ENCODE data around the gene CPPED1. TPM values are rescaled to one million over a fixed set of nuclear protein-coding genes. Genes with fewer than 3 reads are reported as not detected.
A peak's percentile ranks its signal among the peaks of the same experiment; 100 is the strongest.

Gene CPPED1
- polyA plus RNA-seq (2013) = 43.2 TPM

- Histone ChIP-seq H3K4me3 (ENCODE audit: control insufficient read depth in 1 of 7, extremely low read depth in 1 of 7, insufficient read depth in 4 of 7, low read depth in 2 of 7, low read length in 6 of 7) (peak within 1 kb of the TSS; percentile 67 to 98 (median 92)), H3K36me3 (ENCODE audit: control insufficient read depth in 4 of 4, insufficient read depth in 4 of 4, low read length in 3 of 4) (peaks cover 0 to 4% (median 0%) of the 10 kb centered on the region in 4 experiments), H3K27ac (ENCODE audit: insufficient read depth in 1 of 2, low read depth in 1 of 2, low read length in 2 of 2, poor library complexity in 1 of 2, severe bottlenecking in 2 of 2) (peak within 1 kb of the TSS; percentile 81 to 86), H3K27me3 (replicated peaks in 2 of 5; ENCODE audit: control insufficient read depth in 4 of 5, insufficient read depth in 5 of 5, low read length in 4 of 5) (no peaks in the 10 kb centered on the region), H3K4me1 (ENCODE audit: control extremely low read depth in 1 of 4, control insufficient read depth in 4 of 4, insufficient read depth in 4 of 4, low read length in 3 of 4) (peaks cover 13 to 33% (median 26%) of the 10 kb centered on the region in 4 experiments), H3K9me3 (ENCODE audit: control extremely low read depth in 1 of 5, control insufficient read depth in 4 of 5, insufficient read depth in 2 of 5, low read depth in 1 of 5, low read length in 4 of 5) (no peaks in the 10 kb centered on the region)
- CTCF ChIA-PET = no interaction called here
- WGBS (ENCODE audit: insufficient coverage) = 4% methylated on average over 53 of the region's 56 CpGs
- POLR2A ChIA-PET = no interaction called here
- peak; percentile 92 to 96 (median 93) for DNase-seq
Measured at GRCh38 chr16:12803203-12804093, at the start of gene CPPED1. Gene CPPED1, minus strand, starts transcription at chr16:12803887. Its CDS starts 111 bp downstream, at chr16:12803776.

- DNase-seq = no peak
- Histone ChIP-seq H3K36me3 (ENCODE audit: control insufficient read depth in 4 of 4, insufficient read depth in 4 of 4, low read length in 3 of 4) (no peaks in the 10 kb centered on the region), H3K4me1 (ENCODE audit: control extremely low read depth in 1 of 4, control insufficient read depth in 4 of 4, insufficient read depth in 4 of 4, low read length in 3 of 4) (no peaks in the 10 kb centered on the region), H3K4me3 (ENCODE audit: control insufficient read depth in 1 of 7, extremely low read depth in 1 of 7, insufficient read depth in 4 of 7, low read depth in 2 of 7, low read length in 6 of 7) (no peak overlapping the region), H3K27me3 (replicated peaks in 2 of 5; ENCODE audit: control insufficient read depth in 4 of 5, insufficient read depth in 5 of 5, low read length in 4 of 5) (no peaks in the 10 kb centered on the region), H3K9me3 (ENCODE audit: control extremely low read depth in 1 of 5, control insufficient read depth in 4 of 5, insufficient read depth in 2 of 5, low read depth in 1 of 5, low read length in 4 of 5) (no peaks in the 10 kb centered on the region), H3K27ac (ENCODE audit: insufficient read depth in 1 of 2, low read depth in 1 of 2, low read length in 2 of 2, poor library complexity in 1 of 2, severe bottlenecking in 2 of 2) (no peak overlapping the region)
- POLR2A ChIA-PET = no interaction called here
- CTCF ChIA-PET = no interaction called here
- no CpG with 5 or more reads among the region's 2 CpGs for WGBS (ENCODE audit: insufficient coverage)
Measured at GRCh38 chr16:12850186-12850585, 46.5 kb upstream of the CPPED1 start.

- no peak overlapping the region for H3K27ac ChIP-seq (ENCODE audit: insufficient read depth in 1 of 2, low read depth in 1 of 2, low read length in 2 of 2, poor library complexity in 1 of 2, severe bottlenecking in 2 of 2)
- no peak for DNase-seq
- CTCF ChIA-PET = interaction anchor here (0.7 kb wide), 1 partner anchor 15 kb away, joined by 4 read pairs; no protein-coding TSS in a partner anchor
- no peaks in the 10 kb centered on the region for H3K27me3 ChIP-seq (replicated peaks in 2 of 5; ENCODE audit: control insufficient read depth in 4 of 5, insufficient read depth in 5 of 5, low read length in 4 of 5)
- POLR2A ChIA-PET = no interaction called here
- 100% methylated on average over 1 of the region's 1 CpG for WGBS (ENCODE audit: insufficient coverage)
- no peaks in the 10 kb centered on the region for H3K36me3 ChIP-seq (ENCODE audit: control insufficient read depth in 4 of 4, insufficient read depth in 4 of 4, low read length in 3 of 4)
- H3K9me3 ChIP-seq (ENCODE audit: control extremely low read depth in 1 of 5, control insufficient read depth in 4 of 5, insufficient read depth in 2 of 5, low read depth in 1 of 5, low read length in 4 of 5) = no peaks in the 10 kb centered on the region
- no peaks in the 10 kb centered on the region for H3K4me1 ChIP-seq (ENCODE audit: control extremely low read depth in 1 of 4, control insufficient read depth in 4 of 4, insufficient read depth in 4 of 4, low read length in 3 of 4)
- H3K4me3 ChIP-seq (ENCODE audit: control insufficient read depth in 1 of 7, extremely low read depth in 1 of 7, insufficient read depth in 4 of 7, low read depth in 2 of 7, low read length in 6 of 7) = no peak overlapping the region
Measured at GRCh38 chr16:12846592-12846991, 42.9 kb upstream of the CPPED1 start.

GRCh38 chr16:12845282-12845681 is 41.6 kb upstream of the CPPED1 start:
- Histone ChIP-seq H3K36me3 (ENCODE audit: control insufficient read depth in 4 of 4, insufficient read depth in 4 of 4, low read length in 3 of 4) (no peaks in the 10 kb centered on the region), H3K4me1 (ENCODE audit: control extremely low read depth in 1 of 4, control insufficient read depth in 4 of 4, insufficient read depth in 4 of 4, low read length in 3 of 4) (no peaks in the 10 kb centered on the region), H3K27ac (ENCODE audit: insufficient read depth in 1 of 2, low read depth in 1 of 2, low read length in 2 of 2, poor library complexity in 1 of 2, severe bottlenecking in 2 of 2) (no peak overlapping the region), H3K9me3 (ENCODE audit: control extremely low read depth in 1 of 5, control insufficient read depth in 4 of 5, insufficient read depth in 2 of 5, low read depth in 1 of 5, low read length in 4 of 5) (peaks cover 0 to under 1% (median 0%) of the 10 kb centered on the region in 5 experiments), H3K27me3 (replicated peaks in 2 of 5; ENCODE audit: control insufficient read depth in 4 of 5, insufficient read depth in 5 of 5, low read length in 4 of 5) (no peaks in the 10 kb centered on the region), H3K4me3 (ENCODE audit: control insufficient read depth in 1 of 7, extremely low read depth in 1 of 7, insufficient read depth in 4 of 7, low read depth in 2 of 7, low read length in 6 of 7) (no peak overlapping the region)
- CTCF ChIA-PET = interaction anchor here (1.0 kb wide), 1 partner anchor 272 kb away, joined by 3 read pairs; no protein-coding TSS in a partner anchor
- no peak for DNase-seq
- 96% methylated on average over 3 of the region's 3 CpGs for WGBS (ENCODE audit: insufficient coverage)
- POLR2A ChIA-PET = no interaction called here

GRCh38 chr16:12837756-12838155 is 34.1 kb upstream of the CPPED1 start:
- Histone ChIP-seq H3K36me3 (ENCODE audit: control insufficient read depth in 4 of 4, insufficient read depth in 4 of 4, low read length in 3 of 4) (no peaks in the 10 kb centered on the region), H3K27me3 (replicated peaks in 2 of 5; ENCODE audit: control insufficient read depth in 4 of 5, insufficient read depth in 5 of 5, low read length in 4 of 5) (no peaks in the 10 kb centered on the region), H3K4me3 (ENCODE audit: control insufficient read depth in 1 of 7, extremely low read depth in 1 of 7, insufficient read depth in 4 of 7, low read depth in 2 of 7, low read length in 6 of 7) (no peak overlapping the region), H3K9me3 (ENCODE audit: control extremely low read depth in 1 of 5, control insufficient read depth in 4 of 5, insufficient read depth in 2 of 5, low read depth in 1 of 5, low read length in 4 of 5) (peaks cover 0 to 22% (median 8%) of the 10 kb centered on the region in 5 experiments), H3K27ac (ENCODE audit: insufficient read depth in 1 of 2, low read depth in 1 of 2, low read length in 2 of 2, poor library complexity in 1 of 2, severe bottlenecking in 2 of 2) (no peak overlapping the region), H3K4me1 (ENCODE audit: control extremely low read depth in 1 of 4, control insufficient read depth in 4 of 4, insufficient read depth in 4 of 4, low read length in 3 of 4) (no peaks in the 10 kb centered on the region)
- POLR2A ChIA-PET = no interaction called here
- CTCF ChIA-PET = no interaction called here
- no peak for DNase-seq

- peaks cover 0 to 22% (median 8%) of the 10 kb centered on the region in 5 experiments for H3K9me3 ChIP-seq (ENCODE audit: control extremely low read depth in 1 of 5, control insufficient read depth in 4 of 5, insufficient read depth in 2 of 5, low read depth in 1 of 5, low read length in 4 of 5)
- 44% methylated on average over 1 of the region's 1 CpG for WGBS (ENCODE audit: insufficient coverage)
- H3K4me3 ChIP-seq (ENCODE audit: control insufficient read depth in 1 of 7, extremely low read depth in 1 of 7, insufficient read depth in 4 of 7, low read depth in 2 of 7, low read length in 6 of 7) = no peak overlapping the region
- no peaks in the 10 kb centered on the region for H3K36me3 ChIP-seq (ENCODE audit: control insufficient read depth in 4 of 4, insufficient read depth in 4 of 4, low read length in 3 of 4)
- H3K4me1 ChIP-seq (ENCODE audit: control extremely low read depth in 1 of 4, control insufficient read depth in 4 of 4, insufficient read depth in 4 of 4, low read length in 3 of 4) = no peaks in the 10 kb centered on the region
- ChIA-PET POLR2A (no interaction called here), CTCF (no interaction called here)
- no peak overlapping the region for H3K27ac ChIP-seq (ENCODE audit: insufficient read depth in 1 of 2, low read depth in 1 of 2, low read length in 2 of 2, poor library complexity in 1 of 2, severe bottlenecking in 2 of 2)
- DNase-seq = peak in 1 of 3 donors; percentile 10
- no peaks in the 10 kb centered on the region for H3K27me3 ChIP-seq (replicated peaks in 2 of 5; ENCODE audit: control insufficient read depth in 4 of 5, insufficient read depth in 5 of 5, low read length in 4 of 5)
Measured at GRCh38 chr16:12837291-12837690, 33.6 kb upstream of the CPPED1 start.

GRCh38 chr16:12833926-12834325 is 30.2 kb upstream of the CPPED1 start:
- H3K4me3 ChIP-seq (ENCODE audit: control insufficient read depth in 1 of 7, extremely low read depth in 1 of 7, insufficient read depth in 4 of 7, low read depth in 2 of 7, low read length in 6 of 7) = no peak overlapping the region
- no peaks in the 10 kb centered on the region for H3K27me3 ChIP-seq (replicated peaks in 2 of 5; ENCODE audit: control insufficient read depth in 4 of 5, insufficient read depth in 5 of 5, low read length in 4 of 5)
- H3K36me3 ChIP-seq (ENCODE audit: control insufficient read depth in 4 of 4, insufficient read depth in 4 of 4, low read length in 3 of 4) = no peaks in the 10 kb centered on the region
- DNase-seq = no peak
- no peaks in the 10 kb centered on the region for H3K4me1 ChIP-seq (ENCODE audit: control extremely low read depth in 1 of 4, control insufficient read depth in 4 of 4, insufficient read depth in 4 of 4, low read length in 3 of 4)
- 74% methylated on average over 8 of the region's 10 CpGs for WGBS (ENCODE audit: insufficient coverage)
- POLR2A ChIA-PET = no interaction called here
- no peak overlapping the region for H3K27ac ChIP-seq (ENCODE audit: insufficient read depth in 1 of 2, low read depth in 1 of 2, low read length in 2 of 2, poor library complexity in 1 of 2, severe bottlenecking in 2 of 2)
- peaks cover 0 to 20% (median 6%) of the 10 kb centered on the region in 5 experiments for H3K9me3 ChIP-seq (ENCODE audit: control extremely low read depth in 1 of 5, control insufficient read depth in 4 of 5, insufficient read depth in 2 of 5, low read depth in 1 of 5, low read length in 4 of 5)
- CTCF ChIA-PET = interaction anchor here (1.3 kb wide), 1 partner anchor 16 kb away, joined by 3 read pairs; no protein-coding TSS in a partner anchor

Measured in common myeloid progenitor, CD34-positive (primary cell).